Endothelial cell of umbilical vein (primary cell): ENCODE results near the gene SFSWAP.

ENCODE experiments used
- EZH2 ChIP-seq: IDR thresholded peaks from 2 replicates; pipeline ENCODE4 v1.6.1; 2012; ENCODE audit warnings: borderline replicate concordance, low read depth, mild to moderate bottlenecking, moderate library complexity, low read length, inconsistent platforms; ENCODE audit not compliant: severe bottlenecking
- FOS ChIP-seq: IDR thresholded peaks from 2 replicates; pipeline ENCODE4 v1.6.1; 2011; ENCODE audit warnings: mild to moderate bottlenecking, low read length, moderate library complexity, borderline replicate concordance; ENCODE audit not compliant: insufficient read depth
- GATA2 ChIP-seq: IDR thresholded peaks from 2 replicates; pipeline ENCODE4 v1.7.0; 2011; ENCODE audit warnings: low read depth, mild to moderate bottlenecking, moderate library complexity, mixed read lengths, low read length; ENCODE audit not compliant: insufficient read length, insufficient read depth
- JUN ChIP-seq: IDR thresholded peaks from 2 replicates; pipeline ENCODE4 v1.6.1; 2011; ENCODE audit warnings: borderline replicate concordance, low read depth; ENCODE audit not compliant: insufficient read length, insufficient read depth
- MYC ChIP-seq: IDR thresholded peaks from one replicate; pipeline ENCODE4 v1.6.1; 2011; ENCODE audit warnings: mild to moderate bottlenecking, low read depth, low read length
- POLR2A ChIP-seq: IDR thresholded peaks from 2 replicates; pipeline ENCODE4 v1.6.1; 2012; ENCODE audit warnings: low read depth, mild to moderate bottlenecking, control low read depth, low read length
- POLR2AphosphoS5 ChIP-seq: IDR thresholded peaks from 2 replicates; pipeline ENCODE4 v1.6.1; 2012; ENCODE audit warnings: low read depth, mild to moderate bottlenecking, control low read depth, low read length, moderate library complexity; ENCODE audit not compliant: insufficient read depth
- TF ChIP-seq, protein P1 (sequence below), 2 donors: IDR thresholded peaks; 1 replicate in 1 of 2; 2 replicates in 1 of 2; pipeline ENCODE4 v1.5.1; 2011; ENCODE audit warnings: low read length in 2 of 2, mild to moderate bottlenecking in 2 of 2, moderate library complexity in 2 of 2, control low read depth in 1 of 2, inconsistent platforms in 1 of 2, low read depth in 1 of 2; ENCODE audit not compliant: insufficient read depth in 1 of 2; ENCODE audit errors: extremely low read depth in 1 of 2
- TF ChIP-seq, protein P2 (sequence below): IDR thresholded peaks from 2 replicates; pipeline ENCODE4 v1.6.1; 2011; ENCODE audit not compliant: insufficient read depth, insufficient read length

GRCh38 chr12:131716282-131716681 is 5.4 kb downstream of the SFSWAP start:
- TF ChIP-seq, protein P1, sequence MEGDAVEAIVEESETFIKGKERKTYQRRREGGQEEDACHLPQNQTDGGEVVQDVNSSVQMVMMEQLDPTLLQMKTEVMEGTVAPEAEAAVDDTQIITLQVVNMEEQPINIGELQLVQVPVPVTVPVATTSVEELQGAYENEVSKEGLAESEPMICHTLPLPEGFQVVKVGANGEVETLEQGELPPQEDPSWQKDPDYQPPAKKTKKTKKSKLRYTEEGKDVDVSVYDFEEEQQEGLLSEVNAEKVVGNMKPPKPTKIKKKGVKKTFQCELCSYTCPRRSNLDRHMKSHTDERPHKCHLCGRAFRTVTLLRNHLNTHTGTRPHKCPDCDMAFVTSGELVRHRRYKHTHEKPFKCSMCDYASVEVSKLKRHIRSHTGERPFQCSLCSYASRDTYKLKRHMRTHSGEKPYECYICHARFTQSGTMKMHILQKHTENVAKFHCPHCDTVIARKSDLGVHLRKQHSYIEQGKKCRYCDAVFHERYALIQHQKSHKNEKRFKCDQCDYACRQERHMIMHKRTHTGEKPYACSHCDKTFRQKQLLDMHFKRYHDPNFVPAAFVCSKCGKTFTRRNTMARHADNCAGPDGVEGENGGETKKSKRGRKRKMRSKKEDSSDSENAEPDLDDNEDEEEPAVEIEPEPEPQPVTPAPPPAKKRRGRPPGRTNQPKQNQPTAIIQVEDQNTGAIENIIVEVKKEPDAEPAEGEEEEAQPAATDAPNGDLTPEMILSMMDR (IDR thresholded peaks at IDR 0.05; ENCODE audit: extremely low read depth in 1 of 2, insufficient read depth in 1 of 2, low read depth in 1 of 2, low read length in 2 of 2), result no peak
- TF ChIP-seq, protein P2, sequence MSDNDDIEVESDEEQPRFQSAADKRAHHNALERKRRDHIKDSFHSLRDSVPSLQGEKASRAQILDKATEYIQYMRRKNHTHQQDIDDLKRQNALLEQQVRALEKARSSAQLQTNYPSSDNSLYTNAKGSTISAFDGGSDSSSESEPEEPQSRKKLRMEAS, result no peak
- no peak for TF ChIP-seq EZH2
- no peak for TF ChIP-seq POLR2A
- TF ChIP-seq POLR2AphosphoS5, result no peak
- no peak for TF ChIP-seq MYC
- TF ChIP-seq JUN, result no peak
- TF ChIP-seq GATA2, result no peak
- no peak for TF ChIP-seq FOS
